GM21529 (cell line): Measurements from ENCODE around the gene COL1A2.

Experiments
- ATAC-seq: cut with Tn5 transposase; IDR thresholded peaks from one replicate; pipeline ENCODE4 v1.9.1; 2021; ENCODE audit not compliant: unreplicated experiment

Gene COL1A2

DNA sequence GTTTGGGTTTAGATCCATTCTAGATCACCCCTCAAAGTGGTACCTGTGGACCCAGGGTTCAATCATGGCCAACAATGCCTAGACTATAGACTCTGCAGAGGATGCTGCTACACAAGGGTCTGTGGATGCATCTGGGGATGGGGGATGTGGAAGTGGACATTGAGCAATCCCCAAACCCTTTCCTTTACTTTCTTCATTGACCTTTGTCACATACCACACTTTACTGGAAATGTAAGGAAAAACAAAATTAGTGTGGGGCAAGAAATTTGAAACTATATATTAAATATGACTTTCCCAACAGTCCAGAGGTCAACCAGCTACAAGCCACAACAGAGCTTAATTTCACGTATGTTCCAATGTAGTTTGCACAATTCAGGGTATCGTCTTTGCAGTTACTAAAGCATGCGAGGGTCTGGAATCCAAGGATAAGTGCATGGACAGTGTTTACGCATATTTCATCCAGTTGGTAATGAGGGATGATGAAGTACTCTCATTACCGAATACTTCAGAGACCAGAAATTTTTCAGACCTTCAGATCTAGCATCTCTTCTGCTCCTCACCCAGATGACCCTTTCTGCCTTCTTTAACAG, 81.7 kb downstream of the COL1A2 start:
- no peak for ATAC-seq

DNA sequence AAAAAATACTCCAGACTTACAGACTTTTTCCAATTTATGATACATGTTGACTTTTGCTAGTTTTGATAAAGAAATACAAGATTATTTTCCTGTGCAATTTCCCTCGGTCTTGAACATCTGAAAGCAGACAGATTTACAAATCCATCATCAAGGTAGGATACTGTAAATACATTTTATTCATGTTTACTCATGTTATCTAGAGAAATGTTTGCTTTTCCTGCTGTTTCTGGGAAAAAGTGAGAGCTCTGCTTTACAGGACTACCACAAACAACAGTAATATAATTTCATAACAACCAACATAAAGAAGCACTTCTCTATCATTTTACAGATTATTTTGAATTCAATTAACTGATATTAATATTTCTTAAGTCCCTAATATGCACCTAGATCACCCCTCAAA, 83.2 kb downstream of the COL1A2 start:
- ATAC-seq, result no peak

DNA sequence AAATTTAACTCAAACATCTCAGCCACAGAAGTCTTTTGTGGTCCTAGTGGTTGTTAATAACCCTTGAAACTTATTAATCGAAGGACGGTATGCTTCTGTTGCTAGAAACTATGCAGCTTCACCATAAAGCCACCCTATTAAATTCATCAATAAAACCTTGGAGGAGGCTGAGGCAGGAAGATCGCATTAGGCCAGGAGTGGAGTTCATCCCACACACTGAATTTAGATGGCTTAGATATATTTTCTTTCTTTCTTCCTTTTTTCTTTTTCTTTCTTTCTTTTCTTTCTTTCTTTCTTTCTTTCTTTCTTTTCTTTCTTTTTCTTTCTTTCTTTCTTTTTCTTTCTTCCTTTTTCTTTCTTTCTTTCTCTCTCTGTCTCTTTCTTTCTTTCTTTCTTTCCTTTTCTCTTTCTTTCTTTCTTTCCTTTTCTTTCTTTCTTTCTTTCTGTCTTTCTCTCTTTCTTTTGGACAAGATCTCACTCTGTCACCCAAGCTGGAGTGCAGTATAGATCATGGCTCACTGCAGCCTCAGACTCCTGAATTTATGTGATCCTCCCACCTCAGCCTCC, 84.0 kb downstream of the COL1A2 start:
- no peak for ATAC-seq
